ENCODE measurements around the gene COX7A2. TPM values are rescaled to one million over a fixed set of nuclear protein-coding genes. Genes with fewer than 3 reads are reported as not detected.

The COX7A2 gene
- total and polyA plus RNA-seq, 9 donors = 178 to 377 (median 207) TPM

DNA sequence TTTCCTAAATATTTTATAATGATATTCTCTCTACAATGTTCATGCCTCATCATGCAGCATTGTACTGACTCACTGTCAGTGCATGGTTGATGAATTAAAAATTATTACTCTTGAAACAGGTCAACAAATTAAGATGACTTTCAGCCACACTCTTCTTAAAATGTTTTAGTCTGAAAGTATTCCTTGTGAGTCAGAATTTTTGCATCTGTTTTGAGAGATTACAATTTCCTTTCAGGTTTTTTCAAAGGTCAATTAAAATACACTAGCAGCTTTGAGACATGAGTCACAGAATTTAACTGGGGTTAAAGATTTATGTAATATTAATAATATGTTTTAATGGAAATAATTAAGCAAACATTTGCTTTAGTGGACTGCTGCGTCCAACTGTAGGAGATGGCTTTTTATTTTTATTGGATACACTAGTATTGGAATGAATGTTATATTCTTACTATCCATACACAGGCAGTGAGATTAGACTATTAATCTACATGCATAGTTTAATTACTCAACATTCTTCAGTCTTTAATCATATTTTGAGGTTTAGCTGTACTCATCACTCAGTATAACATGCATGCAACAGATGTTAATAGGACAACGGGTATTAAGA, 47.4 kb downstream of the COX7A2 start:
- DNase-seq = no peak
- no peak overlapping the region for H3K27ac ChIP-seq
- intact Hi-C loops (cut with DNase I) = no loop called here
- no peak overlapping the region for H3K4me3 ChIP-seq
- no peaks in the 10 kb centered on the region for H3K36me3 ChIP-seq
- peaks cover 2% of the 10 kb centered on the region for H3K4me1 ChIP-seq (ENCODE audit: insufficient read depth)
- no peaks in the 10 kb centered on the region for H3K9me3 ChIP-seq
- no peak for TF ChIP-seq EP300 (IDR thresholded peaks at IDR 0.05)
- TF ChIP-seq, protein P1, sequence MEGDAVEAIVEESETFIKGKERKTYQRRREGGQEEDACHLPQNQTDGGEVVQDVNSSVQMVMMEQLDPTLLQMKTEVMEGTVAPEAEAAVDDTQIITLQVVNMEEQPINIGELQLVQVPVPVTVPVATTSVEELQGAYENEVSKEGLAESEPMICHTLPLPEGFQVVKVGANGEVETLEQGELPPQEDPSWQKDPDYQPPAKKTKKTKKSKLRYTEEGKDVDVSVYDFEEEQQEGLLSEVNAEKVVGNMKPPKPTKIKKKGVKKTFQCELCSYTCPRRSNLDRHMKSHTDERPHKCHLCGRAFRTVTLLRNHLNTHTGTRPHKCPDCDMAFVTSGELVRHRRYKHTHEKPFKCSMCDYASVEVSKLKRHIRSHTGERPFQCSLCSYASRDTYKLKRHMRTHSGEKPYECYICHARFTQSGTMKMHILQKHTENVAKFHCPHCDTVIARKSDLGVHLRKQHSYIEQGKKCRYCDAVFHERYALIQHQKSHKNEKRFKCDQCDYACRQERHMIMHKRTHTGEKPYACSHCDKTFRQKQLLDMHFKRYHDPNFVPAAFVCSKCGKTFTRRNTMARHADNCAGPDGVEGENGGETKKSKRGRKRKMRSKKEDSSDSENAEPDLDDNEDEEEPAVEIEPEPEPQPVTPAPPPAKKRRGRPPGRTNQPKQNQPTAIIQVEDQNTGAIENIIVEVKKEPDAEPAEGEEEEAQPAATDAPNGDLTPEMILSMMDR (IDR thresholded peaks at IDR 0.05) = no peak
- no peak for TF ChIP-seq POLR2A (IDR thresholded peaks at IDR 0.05)
- H3K27me3 ChIP-seq = no peaks in the 10 kb centered on the region
- WGBS, 3 donors = 19 to 38% (median 19%) methylated on average over 2 of the region's 2 CpGs

DNA sequence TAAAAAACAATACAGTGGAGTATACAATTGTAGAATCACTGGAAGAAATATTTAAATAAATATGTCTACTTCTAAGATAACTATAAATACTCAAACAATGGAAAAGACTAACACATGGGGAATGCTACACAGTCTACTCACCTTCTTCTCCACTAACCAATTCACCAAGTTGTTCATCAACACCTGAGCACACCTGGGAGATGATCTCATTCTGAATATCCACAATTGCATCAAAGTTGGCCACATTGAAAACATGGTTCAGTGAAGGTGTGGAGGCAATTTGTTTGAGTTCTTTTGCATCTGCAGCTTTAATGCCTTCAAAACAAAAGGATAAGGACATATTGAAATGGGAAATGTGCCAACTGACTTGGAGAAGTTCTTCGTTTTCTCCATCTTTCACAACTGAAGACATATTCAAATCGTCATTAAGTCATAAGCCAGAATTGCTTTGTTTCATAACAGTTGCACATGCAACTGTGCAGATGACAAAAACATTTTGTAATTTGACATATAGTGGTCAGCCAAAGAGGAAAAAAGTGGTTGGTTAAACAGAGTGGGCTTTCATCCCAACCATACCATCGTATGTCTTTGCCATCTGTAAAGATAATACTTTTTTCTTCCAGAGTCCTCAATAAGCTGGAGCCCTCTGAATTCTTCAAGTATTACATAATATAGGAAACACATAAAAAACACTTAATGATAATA, 55.2 kb downstream of the COX7A2 start:
- DNase-seq = no peak
- Histone ChIP-seq H3K4me3 (no peak overlapping the region), H3K36me3 (no peaks in the 10 kb centered on the region), H3K4me1 (ENCODE audit: insufficient read depth) (no peaks in the 10 kb centered on the region), H3K27me3 (no peaks in the 10 kb centered on the region), H3K27ac (no peak overlapping the region), H3K9me3 (no peaks in the 10 kb centered on the region)
- WGBS, 3 donors = 66 to 76% (median 68%) methylated on average over 3 of the region's 3 CpGs
- intact Hi-C loops (cut with DNase I) = no loop called here
- TF ChIP-seq EP300 (IDR thresholded peaks at IDR 0.05) (no peak), POLR2A (IDR thresholded peaks at IDR 0.05) (no peak)
- TF ChIP-seq, protein P1 (IDR thresholded peaks at IDR 0.05) = no peak

Other genes starting within 250 kb of the COX7A2 start
- gene COL12A1, start 37.7 kb downstream of the COX7A2 start, total RNA-seq = 100 to 1,000 TPM; 145 to 277 (median 194) TPM
- gene COL12A1, start 37.7 kb downstream of the COX7A2 start, polyA plus RNA-seq = 100 to 1,000 TPM; 134 to 165 TPM
- gene TMEM30A, start 41.0 kb upstream of the COX7A2 start, total RNA-seq = 10 to 100 TPM; 48.9 to 88.0 (median 72.8) TPM
- 10 to 100 TPM; 46.1 to 61.6 TPM for gene TMEM30A, start 41.0 kb upstream of the COX7A2 start, polyA plus RNA-seq
- 1 to 10 TPM; 1.1 to 7.1 (median 2.7) TPM for gene FILIP1, start 250.0 kb upstream of the COX7A2 start, total RNA-seq
- 1 to 10 TPM; 1.7 to 6.9 TPM for gene FILIP1, start 250.0 kb upstream of the COX7A2 start, polyA plus RNA-seq